GM18508 (cell line): ENCODE measurements around the gene NFKB2.

ENCODE experiments used
- ATAC-seq: cut with Tn5 transposase; IDR thresholded peaks from one replicate; pipeline ENCODE4 v1.9.1; 2021; ENCODE audit warnings: moderate number of reproducible peaks; ENCODE audit not compliant: insufficient read depth, unreplicated experiment

The NFKB2 gene

GRCh38 chr10:102407425-102408130, 12.1 kb downstream of the NFKB2 start:
- ATAC-seq = no peak

DNA sequence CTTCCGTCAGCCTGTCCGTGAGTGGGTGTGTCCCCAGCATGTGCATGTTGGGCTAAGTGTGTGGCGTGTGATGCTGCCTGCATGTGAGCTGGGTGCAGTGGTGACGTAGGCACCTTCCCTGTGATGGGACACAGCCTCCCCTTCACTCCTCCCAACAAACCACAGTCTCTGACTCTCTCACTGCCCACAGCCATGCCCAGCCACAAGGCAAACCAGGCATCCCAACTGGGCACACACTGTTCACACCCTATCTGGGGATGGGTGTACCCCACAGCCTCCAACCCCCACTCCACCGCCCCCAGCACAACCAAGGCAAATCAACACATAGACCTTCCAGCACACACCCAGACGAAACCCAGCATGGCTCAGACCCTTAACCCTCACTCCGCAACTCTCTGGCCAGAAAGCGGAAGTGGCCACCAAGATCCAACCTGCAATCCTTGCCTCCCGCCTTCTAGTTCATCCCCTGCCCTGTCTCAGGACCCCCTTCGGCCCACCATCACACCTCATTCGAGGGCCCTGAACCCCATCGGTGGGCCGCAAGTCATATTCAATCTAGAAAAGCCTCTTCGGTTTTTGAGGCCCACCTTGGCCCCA, 12.7 kb downstream of the NFKB2 start:
- ATAC-seq = no peak

GRCh38 chr10:102408728-102409603, 13.5 kb downstream of the NFKB2 start:
- ATAC-seq = no peak

- no peak for ATAC-seq
Measured at GRCh38 chr10:102409604-102410428, 14.3 kb downstream of the NFKB2 start.

GRCh38 chr10:102410429-102411073, 15.0 kb downstream of the NFKB2 start:
- no peak for ATAC-seq

DNA sequence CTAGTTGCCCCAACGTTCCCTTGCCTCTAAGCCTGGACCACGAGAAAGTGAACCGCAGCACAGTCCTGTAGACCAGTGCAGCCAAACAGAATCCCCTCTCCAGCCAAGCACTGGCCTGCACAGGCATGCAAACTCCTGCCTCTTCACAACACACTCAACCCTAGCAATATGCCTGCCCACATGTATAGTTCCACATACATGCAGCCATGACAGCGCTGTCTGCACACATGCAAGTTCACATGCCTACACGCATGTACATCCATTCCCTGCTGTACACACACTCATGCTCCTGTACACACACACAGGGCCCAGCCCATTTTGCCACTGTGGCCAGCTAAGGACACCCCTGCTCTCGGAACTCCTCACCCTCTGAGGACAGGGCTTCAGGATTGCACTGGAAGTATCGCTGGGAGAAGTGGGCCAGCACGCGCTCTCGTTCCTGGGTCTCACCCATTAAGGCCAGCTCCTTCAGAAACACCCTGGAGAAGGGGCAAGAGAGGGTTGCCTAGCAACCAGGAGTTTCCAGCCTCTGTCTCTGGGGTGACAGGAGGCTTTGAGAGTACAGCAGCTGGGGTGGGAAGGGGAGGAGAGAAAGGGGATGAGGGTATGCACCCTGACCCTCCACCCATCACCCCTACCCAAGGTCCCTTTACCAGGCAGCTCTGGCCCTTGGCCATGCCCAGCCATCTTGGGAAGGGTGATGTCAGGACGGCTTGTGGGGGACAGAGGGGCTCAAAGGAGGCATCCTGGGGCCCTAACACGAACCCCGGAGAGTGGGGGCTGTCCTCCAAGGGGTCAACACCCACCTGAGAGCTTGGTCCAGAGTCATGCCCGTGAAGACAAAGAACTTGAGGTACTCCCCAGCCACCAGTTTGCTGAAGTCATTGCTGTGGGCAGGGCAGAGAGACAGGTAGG, 16.1 kb downstream of the NFKB2 start:
- no peak for ATAC-seq

GRCh38 chr10:102412293-102412692, 16.8 kb downstream of the NFKB2 start:
- ATAC-seq = no peak

GRCh38 chr10:102413053-102413705, 17.7 kb downstream of the NFKB2 start:
- no peak for ATAC-seq

- no peak for ATAC-seq
Measured at GRCh38 chr10:102413806-102414561, 18.5 kb downstream of the NFKB2 start.

DNA sequence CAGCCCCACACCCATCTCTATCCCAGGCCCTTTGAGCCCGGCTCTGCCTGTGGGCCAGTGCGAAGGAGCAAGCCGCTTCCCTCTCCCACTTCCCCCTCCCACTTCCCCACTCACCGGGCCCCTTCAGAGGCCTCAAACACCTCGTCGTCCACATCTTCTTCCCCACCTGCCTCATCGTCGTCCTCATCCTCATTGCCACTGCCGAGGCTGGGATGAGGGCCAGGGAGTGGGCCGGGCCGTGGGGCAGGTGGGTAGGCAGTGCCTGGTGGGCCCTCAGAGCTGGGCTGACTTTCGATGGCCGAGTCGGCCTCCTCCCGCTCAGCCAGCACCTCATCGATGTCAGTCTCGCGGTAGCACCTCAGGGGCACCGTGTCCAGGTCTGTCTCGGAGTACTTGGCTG, 19.2 kb downstream of the NFKB2 start:
- ATAC-seq = no peak

DNA sequence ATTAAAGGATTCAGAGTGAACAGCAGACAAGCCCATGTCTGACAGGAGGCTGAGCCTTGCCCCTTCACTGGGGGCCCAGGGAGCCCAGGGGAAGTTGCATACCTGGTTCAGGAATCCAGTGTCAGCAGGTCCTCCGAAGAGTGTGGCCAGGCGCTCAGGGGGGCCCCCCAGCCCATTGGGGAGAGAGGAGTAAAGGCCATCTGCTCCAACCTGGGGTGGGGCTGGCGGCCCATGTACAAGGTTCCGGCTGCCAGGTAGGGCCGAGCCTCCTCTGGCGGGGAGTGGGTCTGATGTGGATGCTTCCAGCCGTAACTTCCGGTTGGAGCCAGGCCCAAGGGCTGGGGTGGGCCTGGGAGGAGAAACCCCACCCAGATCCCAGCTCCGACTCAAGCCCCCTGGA, 20.8 kb downstream of the NFKB2 start:
- ATAC-seq = no peak

- no peak for ATAC-seq
Measured at GRCh38 chr10:102416695-102417094, 21.2 kb downstream of the NFKB2 start.

DNA sequence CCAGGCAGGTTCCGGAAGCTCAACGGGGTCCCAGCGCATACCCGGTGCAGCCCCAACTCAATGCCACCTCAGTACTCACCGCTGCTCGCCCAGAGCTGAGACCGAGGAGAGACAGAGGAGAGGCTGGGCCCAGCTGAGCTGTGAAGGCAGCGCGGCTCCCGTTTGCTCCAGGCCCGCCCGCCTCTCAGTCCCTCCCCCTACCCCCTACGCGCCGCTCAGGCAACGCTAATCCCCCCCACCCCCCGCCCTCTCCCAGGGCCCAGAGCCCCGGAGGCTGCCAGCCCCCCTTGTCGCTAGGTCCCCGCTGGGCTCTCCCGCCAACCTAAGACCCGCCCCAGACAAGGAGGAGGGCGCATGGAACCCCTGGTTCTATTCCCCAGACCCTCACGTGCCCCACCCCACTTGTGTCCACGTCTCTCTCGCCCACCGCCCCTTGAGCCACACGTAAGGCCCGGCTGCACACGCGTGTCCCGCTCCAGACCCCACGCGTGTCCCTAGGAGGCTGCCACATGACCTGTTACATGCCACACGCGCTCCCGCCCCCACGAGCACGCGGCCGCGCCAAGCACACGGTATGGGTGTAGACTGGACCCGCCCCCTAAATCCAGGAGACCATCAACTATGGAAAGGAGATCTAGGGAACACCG, 23.2 kb downstream of the NFKB2 start, which contains the start of gene PSD:
Gene PSD, minus strand, starts transcription at position 164 of the 647 bp plus-strand sequence. CDS start 1,747 bp downstream, outside the sequence.
- no peak for ATAC-seq

DNA sequence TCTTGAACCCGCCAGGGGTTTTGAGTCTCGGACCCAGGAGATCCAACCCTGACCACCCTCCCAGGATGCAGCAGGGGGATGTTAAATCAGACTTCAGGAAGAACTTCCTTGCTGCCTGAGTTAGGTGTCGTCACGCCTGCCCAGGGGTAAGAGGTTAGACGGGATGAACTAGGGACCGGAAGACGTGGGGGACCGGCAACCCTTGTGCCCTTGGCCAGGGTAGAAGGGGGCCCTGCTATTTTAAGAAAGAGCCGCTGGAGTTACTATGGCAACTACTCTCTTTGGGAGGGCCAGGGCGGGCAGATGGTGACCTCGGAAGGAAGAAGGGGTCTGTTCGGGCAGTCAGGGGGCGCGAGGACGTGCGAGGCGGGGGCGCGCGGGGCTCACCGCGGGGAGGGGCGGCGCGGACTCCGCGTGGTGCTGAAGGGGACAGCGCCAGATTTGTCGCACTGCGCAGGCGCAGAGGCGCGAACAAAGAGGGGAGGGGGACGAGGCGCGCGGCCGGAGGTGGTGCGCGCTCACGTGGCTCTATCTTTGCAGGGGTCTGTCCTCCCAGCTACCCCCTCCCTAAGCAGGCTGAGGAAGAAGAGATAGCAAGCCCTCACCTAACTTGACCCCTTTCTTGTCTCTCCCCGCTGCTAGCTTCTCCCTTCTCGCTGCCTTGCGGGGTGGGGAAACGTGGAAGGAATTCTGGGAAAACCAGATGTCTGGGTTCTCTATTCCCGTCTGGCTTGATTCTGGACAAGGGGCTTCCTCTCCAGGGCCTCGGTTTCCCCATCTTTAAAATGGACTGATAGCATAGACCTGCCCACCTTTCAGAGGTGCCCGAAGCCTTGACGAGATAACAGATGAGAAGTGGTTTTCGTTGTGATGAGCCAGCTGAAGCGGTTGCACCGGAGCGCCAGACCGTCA, 24.0 kb downstream of the NFKB2 start:
- no peak for ATAC-seq

DNA sequence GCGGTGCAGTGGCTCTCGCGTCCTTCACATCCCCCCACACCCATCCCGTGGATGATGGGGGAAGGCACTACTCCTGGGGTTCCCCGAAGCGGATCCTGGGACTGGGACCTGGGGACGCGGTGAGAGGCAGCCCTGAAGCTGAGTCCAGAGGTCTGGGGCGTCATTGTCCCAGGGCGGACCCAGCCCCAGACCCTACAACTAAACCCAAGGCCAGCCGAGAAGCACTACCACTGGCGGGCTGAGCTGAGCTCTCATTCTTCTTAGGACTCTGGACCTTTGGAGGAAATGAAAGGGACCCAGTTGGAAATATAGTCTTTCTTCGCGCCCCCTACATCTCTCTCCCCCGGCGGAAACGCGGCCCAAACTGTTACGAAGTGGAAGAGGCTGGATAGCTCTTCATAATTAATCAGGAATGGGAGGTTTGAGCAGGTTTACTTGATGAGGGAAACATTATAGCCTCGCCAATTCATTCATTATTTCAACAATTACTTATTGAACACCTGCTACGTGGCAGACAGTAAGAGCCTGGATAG, 24.7 kb downstream of the NFKB2 start:
- ATAC-seq = no peak
